Measurements from ENCODE around the gene TBC1D5.

Gene TBC1D5

DNA sequence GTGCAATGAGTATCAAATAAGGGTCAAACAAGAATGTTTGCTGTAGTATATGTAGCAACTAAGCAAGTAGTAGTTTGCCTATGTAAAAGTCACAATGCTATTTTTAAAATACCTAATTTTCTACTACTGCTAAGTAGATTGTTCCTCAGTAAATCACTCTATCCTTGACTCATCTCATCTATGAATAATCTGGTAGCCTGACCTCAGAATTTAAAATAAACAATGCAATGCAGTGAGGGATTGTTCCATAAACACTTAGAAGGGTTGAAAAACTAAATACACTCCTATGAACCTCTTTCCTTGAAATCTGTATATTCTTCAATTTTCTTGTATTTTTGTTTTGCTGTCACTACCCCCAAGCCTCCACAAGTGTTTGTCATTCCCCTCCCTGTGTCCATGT lies 253.3 kb downstream of the TBC1D5 start:
- TF ChIP-seq TAF1 (IDR thresholded peaks at IDR 0.05; ENCODE audit: borderline replicate concordance, insufficient read depth, low read length): no peak
- TF ChIP-seq, protein P1, sequence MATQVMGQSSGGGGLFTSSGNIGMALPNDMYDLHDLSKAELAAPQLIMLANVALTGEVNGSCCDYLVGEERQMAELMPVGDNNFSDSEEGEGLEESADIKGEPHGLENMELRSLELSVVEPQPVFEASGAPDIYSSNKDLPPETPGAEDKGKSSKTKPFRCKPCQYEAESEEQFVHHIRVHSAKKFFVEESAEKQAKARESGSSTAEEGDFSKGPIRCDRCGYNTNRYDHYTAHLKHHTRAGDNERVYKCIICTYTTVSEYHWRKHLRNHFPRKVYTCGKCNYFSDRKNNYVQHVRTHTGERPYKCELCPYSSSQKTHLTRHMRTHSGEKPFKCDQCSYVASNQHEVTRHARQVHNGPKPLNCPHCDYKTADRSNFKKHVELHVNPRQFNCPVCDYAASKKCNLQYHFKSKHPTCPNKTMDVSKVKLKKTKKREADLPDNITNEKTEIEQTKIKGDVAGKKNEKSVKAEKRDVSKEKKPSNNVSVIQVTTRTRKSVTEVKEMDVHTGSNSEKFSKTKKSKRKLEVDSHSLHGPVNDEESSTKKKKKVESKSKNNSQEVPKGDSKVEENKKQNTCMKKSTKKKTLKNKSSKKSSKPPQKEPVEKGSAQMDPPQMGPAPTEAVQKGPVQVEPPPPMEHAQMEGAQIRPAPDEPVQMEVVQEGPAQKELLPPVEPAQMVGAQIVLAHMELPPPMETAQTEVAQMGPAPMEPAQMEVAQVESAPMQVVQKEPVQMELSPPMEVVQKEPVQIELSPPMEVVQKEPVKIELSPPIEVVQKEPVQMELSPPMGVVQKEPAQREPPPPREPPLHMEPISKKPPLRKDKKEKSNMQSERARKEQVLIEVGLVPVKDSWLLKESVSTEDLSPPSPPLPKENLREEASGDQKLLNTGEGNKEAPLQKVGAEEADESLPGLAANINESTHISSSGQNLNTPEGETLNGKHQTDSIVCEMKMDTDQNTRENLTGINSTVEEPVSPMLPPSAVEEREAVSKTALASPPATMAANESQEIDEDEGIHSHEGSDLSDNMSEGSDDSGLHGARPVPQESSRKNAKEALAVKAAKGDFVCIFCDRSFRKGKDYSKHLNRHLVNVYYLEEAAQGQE (IDR thresholded peaks at IDR 0.05; ENCODE audit: insufficient read depth in 1 of 2, low read depth in 2 of 2, low read length in 2 of 2): no peak
- no peak for TF ChIP-seq SIN3A (IDR thresholded peaks at IDR 0.05; ENCODE audit: borderline replicate concordance, insufficient read depth, low read length)
- no peak for TF ChIP-seq FOXP2 (optimal IDR thresholded peaks at IDR 0.05; ENCODE audit: borderline replicate concordance, extremely low read depth, extremely low read length, insufficient read depth)
- no peak for TF ChIP-seq POLR2AphosphoS5 (IDR thresholded peaks at IDR 0.05; ENCODE audit: low read depth, low read length)

DNA sequence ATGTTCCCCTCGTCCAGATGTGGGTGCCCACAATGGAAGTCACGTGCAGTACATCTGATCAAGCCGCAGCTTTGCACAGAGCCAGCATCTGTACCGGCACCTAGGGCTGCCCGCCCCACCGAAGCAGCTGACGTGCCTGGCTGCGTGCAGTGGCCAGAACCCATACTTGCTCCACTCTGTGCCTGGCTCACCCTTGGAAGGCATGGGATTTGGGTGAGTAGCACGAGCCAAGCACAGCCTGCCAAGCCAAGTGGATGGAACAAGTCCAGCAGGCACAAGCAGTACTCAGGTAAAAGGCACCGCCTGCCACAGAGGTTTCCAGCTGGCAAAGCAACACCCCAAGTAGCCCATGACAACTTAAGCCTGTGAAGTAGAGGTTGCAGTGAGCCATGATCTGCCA lies 261.3 kb downstream of the TBC1D5 start:
- TF ChIP-seq, protein P1 (IDR thresholded peaks at IDR 0.05; ENCODE audit: insufficient read depth in 1 of 2, low read depth in 2 of 2, low read length in 2 of 2): no peak
- TF ChIP-seq TAF1 (IDR thresholded peaks at IDR 0.05; ENCODE audit: borderline replicate concordance, insufficient read depth, low read length) (no peak), SIN3A (IDR thresholded peaks at IDR 0.05; ENCODE audit: borderline replicate concordance, insufficient read depth, low read length) (no peak), POLR2AphosphoS5 (IDR thresholded peaks at IDR 0.05; ENCODE audit: low read depth, low read length) (no peak), FOXP2 (optimal IDR thresholded peaks at IDR 0.05; ENCODE audit: borderline replicate concordance, extremely low read depth, extremely low read length, insufficient read depth) (no peak)

DNA sequence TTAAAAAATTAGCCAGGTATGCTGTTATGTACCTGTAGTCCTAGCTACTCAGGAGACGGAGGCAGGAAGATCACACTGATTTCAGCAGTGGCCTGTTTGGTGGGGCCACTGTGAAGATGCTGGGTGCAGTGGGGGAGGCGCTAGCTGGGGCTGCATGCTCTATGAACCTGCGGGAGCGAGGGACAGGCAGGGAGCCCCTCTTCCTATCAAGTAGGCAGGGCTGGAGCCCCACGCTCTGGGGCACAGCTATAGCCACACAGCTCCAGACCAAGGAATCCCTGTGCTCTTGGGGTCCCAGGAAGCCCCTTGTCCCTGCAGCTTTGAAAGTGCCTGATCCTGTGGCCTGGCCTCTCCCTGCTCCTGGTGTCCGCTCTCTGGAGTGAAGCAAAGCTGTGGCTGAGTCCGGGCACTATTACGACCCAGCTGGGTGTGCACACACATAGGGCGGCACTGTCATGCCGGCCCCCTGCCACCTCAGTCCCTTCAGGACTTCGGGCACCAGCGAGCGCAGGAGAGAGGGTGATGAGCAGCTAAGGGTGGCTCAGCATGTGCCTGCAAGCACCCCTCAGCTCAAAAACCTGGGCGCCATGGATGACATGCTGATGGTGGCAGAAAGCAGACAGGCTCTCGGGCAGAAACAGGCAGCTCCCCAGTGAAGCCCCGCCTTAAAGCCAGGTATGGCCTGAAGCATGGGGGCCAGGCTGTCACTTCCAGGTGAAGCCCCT lies 262.6 kb downstream of the TBC1D5 start:
- TF ChIP-seq FOXP2 (optimal IDR thresholded peaks at IDR 0.05; ENCODE audit: borderline replicate concordance, extremely low read depth, extremely low read length, insufficient read depth) (no peak), SIN3A (IDR thresholded peaks at IDR 0.05; ENCODE audit: borderline replicate concordance, insufficient read depth, low read length) (no peak), POLR2AphosphoS5 (IDR thresholded peaks at IDR 0.05; ENCODE audit: low read depth, low read length) (no peak), TAF1 (IDR thresholded peaks at IDR 0.05; ENCODE audit: borderline replicate concordance, insufficient read depth, low read length) (no peak)
- TF ChIP-seq, protein P1 (IDR thresholded peaks at IDR 0.05; ENCODE audit: insufficient read depth in 1 of 2, low read depth in 2 of 2, low read length in 2 of 2): no peak

DNA sequence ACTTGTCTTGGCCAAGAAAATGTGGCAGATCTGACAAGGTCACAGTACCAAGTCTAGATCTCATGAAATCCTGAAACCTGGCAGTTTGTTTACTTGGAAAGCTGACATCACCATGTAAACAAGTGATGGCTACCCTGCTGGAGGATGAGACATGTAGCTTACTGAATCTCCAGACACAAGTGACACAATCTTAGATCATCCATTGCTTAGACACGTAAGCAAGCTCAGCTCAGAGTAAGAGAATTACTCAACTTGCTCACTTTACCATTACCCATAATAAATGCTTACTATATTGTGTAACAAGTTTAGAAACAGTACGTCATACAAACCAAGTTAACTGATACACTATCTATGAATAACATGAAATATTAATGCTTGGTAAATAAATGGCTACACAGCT lies 263.8 kb downstream of the TBC1D5 start:
- TF ChIP-seq SIN3A (IDR thresholded peaks at IDR 0.05; ENCODE audit: borderline replicate concordance, insufficient read depth, low read length) (no peak), POLR2AphosphoS5 (IDR thresholded peaks at IDR 0.05; ENCODE audit: low read depth, low read length) (no peak), FOXP2 (optimal IDR thresholded peaks at IDR 0.05; ENCODE audit: borderline replicate concordance, extremely low read depth, extremely low read length, insufficient read depth) (peak; percentile 73)

DNA sequence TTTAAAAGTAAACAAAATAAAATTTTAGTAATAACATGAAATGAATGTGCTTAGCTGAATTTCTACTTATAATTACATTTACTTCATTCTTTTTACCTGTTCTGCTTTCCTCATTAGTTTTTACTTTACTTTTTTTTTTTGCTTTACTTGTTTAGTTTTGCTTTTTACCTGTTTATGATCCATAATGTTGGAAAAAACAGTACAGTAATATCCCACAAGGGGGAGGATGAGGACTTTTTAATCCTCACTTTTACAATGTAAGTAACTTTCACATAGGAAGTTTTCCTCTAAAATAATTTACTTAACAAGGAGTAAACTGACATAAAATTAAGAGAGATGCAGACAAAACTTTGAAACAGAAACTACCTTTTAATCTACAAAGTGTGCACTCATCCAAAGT lies 268.7 kb downstream of the TBC1D5 start:
- TF ChIP-seq SIN3A (IDR thresholded peaks at IDR 0.05; ENCODE audit: borderline replicate concordance, insufficient read depth, low read length): no peak

DNA sequence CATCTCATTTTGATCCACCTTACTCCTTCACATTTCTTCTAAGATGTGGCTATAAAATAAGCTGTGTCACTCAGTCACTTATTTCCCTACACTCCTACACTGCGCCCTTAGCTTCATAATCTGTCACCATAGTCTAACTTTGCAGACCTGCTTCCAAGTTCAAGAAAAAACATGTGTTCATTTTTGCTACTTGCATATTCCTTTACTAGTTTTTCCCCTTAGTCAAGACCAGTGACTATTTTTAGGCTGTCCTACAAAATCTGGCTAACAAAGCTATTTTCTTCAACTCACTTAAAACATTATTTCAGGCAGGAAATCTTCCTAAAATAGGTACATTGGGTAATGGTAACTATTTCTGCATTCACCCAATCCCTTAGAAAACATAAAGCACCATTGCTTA lies 272.5 kb downstream of the TBC1D5 start:
- TF ChIP-seq POLR2AphosphoS5 (IDR thresholded peaks at IDR 0.05; ENCODE audit: low read depth, low read length) (no peak), TAF1 (IDR thresholded peaks at IDR 0.05; ENCODE audit: borderline replicate concordance, insufficient read depth, low read length) (no peak), SIN3A (IDR thresholded peaks at IDR 0.05; ENCODE audit: borderline replicate concordance, insufficient read depth, low read length) (no peak), FOXP2 (optimal IDR thresholded peaks at IDR 0.05; ENCODE audit: borderline replicate concordance, extremely low read depth, extremely low read length, insufficient read depth) (no peak)
- TF ChIP-seq, protein P1 (IDR thresholded peaks at IDR 0.05; ENCODE audit: insufficient read depth in 1 of 2, low read depth in 2 of 2, low read length in 2 of 2): no peak

All from PFSK-1 (cell line).